B cell (primary cell): ENCODE results near the gene WDR41. TPM values are rescaled to one million over a fixed set of nuclear protein-coding genes. Genes with fewer than 3 reads are reported as not detected.
"Not testable (repeated sequence)": the region's sequence is repeated elsewhere in the genome, so short reads cannot be mapped to it uniquely, and the experiment has no call there.

Experiments used
- ATAC-seq: fragments of 200-7000 bp; cut with Tn5 transposase; one replicate; pipeline ENCODE4 v1.10.0; 2021; ENCODE audit warnings: low read depth, mild to moderate bottlenecking, moderate number of reproducible peaks, moderate library complexity
- CTCF ChIA-PET: fragments of 350-600 bp; sonication (Branson Sonifier 250); formaldehyde crosslinking; loops from one replicate; lab custom pipeline; 2021; ENCODE audit warnings: antibody characterized with exemption, inconsistent platforms; lab: Charles Lee
- POLR2A ChIA-PET: fragments of 350-600 bp; sonication (Branson Sonifier 250); formaldehyde crosslinking; loops from one replicate; lab custom pipeline; 2021; ENCODE audit warnings: antibody characterized with exemption; lab: Charles Lee
- DNase-seq: peaks from one replicate; pipeline ENCODE4 v3.0.0; 2013
- H2AFZ ChIP-seq: 2 replicates; pipeline ENCODE4 v1.6.1; 2012; ENCODE audit warnings: mild to moderate bottlenecking, low read depth, low read length; ENCODE audit not compliant: insufficient read depth, poor library complexity, severe bottlenecking
- H3K27ac ChIP-seq, 2 donors: 1 replicate in 1 of 2; 2 replicates in 1 of 2; pipeline ENCODE4 v1.5.1; 2012 to 2013; ENCODE audit warnings: low read length in 2 of 2, mild to moderate bottlenecking in 2 of 2, moderate library complexity in 1 of 2
- H3K27me3 ChIP-seq, 4 experiments: fragments of 200-600 bp in 1 of 4; sonication (generic) in 1 of 4; replicated peaks in 1 of 4; 1 replicate in 2 of 4; 2 replicates in 2 of 4; pipeline versions ENCODE4 v1.6.1 to v1.7.0; 2013 to 2016; ENCODE audit warnings: low read length in 3 of 4, mild to moderate bottlenecking in 2 of 4, mixed read lengths in 1 of 4, moderate library complexity in 1 of 4; ENCODE audit not compliant: insufficient read depth in 4 of 4, control insufficient read depth in 3 of 4; ENCODE audit errors: control extremely low read depth in 1 of 4
- H3K36me3 ChIP-seq, 2 experiments: replicated peaks in 1 of 2; 1 replicate in 1 of 2; 2 replicates in 1 of 2; pipeline versions ENCODE4 v1.6.1 to v1.7.1; 2013; ENCODE audit warnings: low read length in 1 of 2; ENCODE audit not compliant: insufficient read depth in 2 of 2, control insufficient read depth in 1 of 2; ENCODE audit errors: control extremely low read depth in 1 of 2, extremely low read depth in 1 of 2
- H3K4me1 ChIP-seq, 2 donors: fragments of 200-600 bp in 1 of 2; sonication (generic) in 1 of 2; 1 replicate in 1 of 2; 2 replicates in 1 of 2; pipeline versions ENCODE4 v1.5.1 to v1.6.1; 2013 to 2017; ENCODE audit warnings: low read length in 2 of 2; ENCODE audit not compliant: control insufficient read depth in 2 of 2, insufficient read depth in 2 of 2
- H3K4me2 ChIP-seq: replicated peaks from 2 replicates; pipeline ENCODE3; 2012; ENCODE audit warnings: mild to moderate bottlenecking, low read depth, low read length; ENCODE audit not compliant: poor library complexity, severe bottlenecking
- H3K4me3 ChIP-seq, 5 experiments: fragments of 200-600 bp in 1 of 5; sonication (generic) in 1 of 5; 1 replicate in 3 of 5; 2 replicates in 2 of 5; pipeline versions ENCODE4 v1.5.1 to v1.7.0; 2011 to 2016; ENCODE audit warnings: low read length in 4 of 5, mild to moderate bottlenecking in 4 of 5, low read depth in 2 of 5, control low read depth in 1 of 5, moderate library complexity in 1 of 5; ENCODE audit not compliant: insufficient read depth in 1 of 5; ENCODE audit errors: control extremely low read depth in 1 of 5, extremely low read depth in 1 of 5
- H3K79me2 ChIP-seq: fragments of 200-600 bp; sonication (generic); one replicate; pipeline ENCODE4 v1.6.0; 2016; ENCODE audit warnings: low read length; ENCODE audit not compliant: control insufficient read depth, insufficient read depth
- H3K9ac ChIP-seq: fragments of 200-600 bp; sonication (generic); 2 replicates; pipeline ENCODE4 v1.6.1; 2017; ENCODE audit warnings: mild to moderate bottlenecking, low read length, moderate library complexity
- H3K9me3 ChIP-seq, 3 donors: one replicate each; pipeline versions ENCODE4 v1.6.1 to v1.7.1; 2013; ENCODE audit warnings: low read length in 2 of 3; ENCODE audit not compliant: control insufficient read depth in 2 of 3, insufficient read depth in 1 of 3; ENCODE audit errors: control extremely low read depth in 1 of 3
- H4K20me1 ChIP-seq: 2 replicates; pipeline ENCODE4 v1.6.0; 2012; ENCODE audit warnings: mild to moderate bottlenecking, low read length; ENCODE audit not compliant: insufficient read depth, control insufficient read depth, poor library complexity, severe bottlenecking
- H3K27ac Mint-ChIP-seq: one replicate; pipeline ENCODE4 v1.8.0; 2021; ENCODE audit warnings: mixed read lengths
- H3K27me3 Mint-ChIP-seq: one replicate; pipeline ENCODE4 v1.8.0; 2021; ENCODE audit warnings: mixed read lengths
- H3K4me1 Mint-ChIP-seq: one replicate; pipeline ENCODE4 v1.8.0; 2021; ENCODE audit warnings: mixed read lengths
- H3K4me3 Mint-ChIP-seq: one replicate; pipeline ENCODE4 v1.8.0; 2021; ENCODE audit warnings: mixed read lengths
- H3K9me3 Mint-ChIP-seq: one replicate; pipeline ENCODE4 v1.8.0; 2022; ENCODE audit warnings: mixed read lengths; ENCODE audit not compliant: insufficient read depth
- EZH2 ChIP-seq: IDR thresholded peaks from 2 replicates; pipeline ENCODE4 v1.6.1; 2012; ENCODE audit warnings: borderline replicate concordance, low read depth, mild to moderate bottlenecking, moderate library complexity, low read length; ENCODE audit not compliant: insufficient read depth, poor library complexity, severe bottlenecking
- WGBS: methylation state at CpG from one replicate; pipeline ENCODE4 v1.1.5; 2013; ENCODE audit warnings: missing lambda C conversion rate; ENCODE audit not compliant: insufficient coverage; 5-methylcytosine and 5-hydroxymethylcytosine counted together
- intact Hi-C: fragments of 100-400 bp; cut with micrococcal nuclease; formaldehyde crosslinking; loops from one replicate; pipeline ENCODE4 v1.10.0; 2022
- polyA plus RNA-seq: library from polyadenylated mRNA; depleted of rRNA; stranded (reverse); fragments of >200 nt; gene quantifications from 2 replicates; pipeline ENCODE4 v1.2.3, GENCODE V29; 2012
- total RNA-seq, 2 donors: library from RNA; stranded (reverse); fragments of 120-200 nt in 1 of 2; gene quantifications; 1 replicate in 1 of 2; 2 replicates in 1 of 2; pipeline versions ENCODE4 v1.2.3 to v1.2.4, GENCODE V29; 2013 to 2022
- TF ChIP-seq, protein P1 (sequence below): fragments of 200-600 bp; IDR thresholded peaks from one replicate; pipeline ENCODE4 v1.8.0; 2022; ENCODE audit warnings: antibody characterized with exemption, mild to moderate bottlenecking

WDR41 gene
- total and polyA plus RNA-seq, 2 donors (not counting 1 experiment from before 2014, with no cell fraction given) = 9.0 to 30.6 TPM

DNA sequence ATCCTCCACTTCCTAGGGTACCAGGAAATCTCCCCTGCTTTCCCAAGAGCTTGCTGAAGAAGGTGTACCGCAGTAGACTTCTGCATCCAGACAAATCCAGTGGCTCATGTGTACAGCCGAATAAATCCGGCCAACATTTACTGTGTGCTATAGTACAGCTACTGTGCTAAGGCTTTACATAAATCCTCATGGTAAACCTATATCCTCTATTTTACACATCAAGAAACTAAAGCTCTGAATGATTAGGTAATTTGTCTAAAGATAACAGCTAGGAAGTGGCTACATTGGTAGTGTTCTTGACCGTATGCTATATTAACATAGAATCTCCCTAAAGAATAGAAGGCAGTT lies 511 bp upstream of the WDR41 start:
- intact Hi-C loops = loop anchor here (1.0 to 10.0 kb wide), 10 partner anchors 132 to 1745 kb away; partner anchors contain the start of genes AGGF1, AP3B1, F2R and JMY
- peaks cover 12% of the 10 kb centered on the region for H3K27me3 Mint-ChIP-seq
- Histone ChIP-seq H4K20me1 (no peaks in the 10 kb centered on the region), H3K4me2 (peak overlapping the region; percentile 85), H3K27ac (peak overlapping the region in 1 of 2 donors; percentile 1), H3K4me3 (peak overlapping the region in 2 of 5 experiments; percentile 95), H3K9me3 (no peaks in the 10 kb centered on the region), H3K4me1 (peaks cover 5 to 6% of the 10 kb centered on the region in 2 donors), H2AFZ (peak overlapping the region; percentile 100), H3K27me3 (no peaks in the 10 kb centered on the region), H3K79me2 (peaks cover 12% of the 10 kb centered on the region), H3K36me3 (no peaks in the 10 kb centered on the region), H3K9ac (peak overlapping the region; percentile 97)
- no peak for DNase-seq
- TF ChIP-seq EZH2 = no peak
- TF ChIP-seq, protein P1, sequence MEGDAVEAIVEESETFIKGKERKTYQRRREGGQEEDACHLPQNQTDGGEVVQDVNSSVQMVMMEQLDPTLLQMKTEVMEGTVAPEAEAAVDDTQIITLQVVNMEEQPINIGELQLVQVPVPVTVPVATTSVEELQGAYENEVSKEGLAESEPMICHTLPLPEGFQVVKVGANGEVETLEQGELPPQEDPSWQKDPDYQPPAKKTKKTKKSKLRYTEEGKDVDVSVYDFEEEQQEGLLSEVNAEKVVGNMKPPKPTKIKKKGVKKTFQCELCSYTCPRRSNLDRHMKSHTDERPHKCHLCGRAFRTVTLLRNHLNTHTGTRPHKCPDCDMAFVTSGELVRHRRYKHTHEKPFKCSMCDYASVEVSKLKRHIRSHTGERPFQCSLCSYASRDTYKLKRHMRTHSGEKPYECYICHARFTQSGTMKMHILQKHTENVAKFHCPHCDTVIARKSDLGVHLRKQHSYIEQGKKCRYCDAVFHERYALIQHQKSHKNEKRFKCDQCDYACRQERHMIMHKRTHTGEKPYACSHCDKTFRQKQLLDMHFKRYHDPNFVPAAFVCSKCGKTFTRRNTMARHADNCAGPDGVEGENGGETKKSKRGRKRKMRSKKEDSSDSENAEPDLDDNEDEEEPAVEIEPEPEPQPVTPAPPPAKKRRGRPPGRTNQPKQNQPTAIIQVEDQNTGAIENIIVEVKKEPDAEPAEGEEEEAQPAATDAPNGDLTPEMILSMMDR = peak; percentile 54
- peak overlapping the region; percentile 95 for H3K4me3 Mint-ChIP-seq
- peaks cover 2% of the 10 kb centered on the region for H3K9me3 Mint-ChIP-seq
- 0% methylated on average over 1 of the region's 4 CpGs for WGBS
- H3K4me1 Mint-ChIP-seq = peaks cover 20% of the 10 kb centered on the region
- no peak for ATAC-seq
- ChIA-PET CTCF (interaction anchor here (0.7 to 2.6 kb wide), 15 partner anchors 9 to 804 kb away, joined by 3 to 17 read pairs (median 4); no protein-coding TSS in a partner anchor), POLR2A (interaction anchor here (1.3 kb wide), 1 partner anchor 1493 kb away, joined by 4 read pairs; the partner anchor contains the start of gene ARSB)
- H3K27ac Mint-ChIP-seq = peak overlapping the region; percentile 97

DNA sequence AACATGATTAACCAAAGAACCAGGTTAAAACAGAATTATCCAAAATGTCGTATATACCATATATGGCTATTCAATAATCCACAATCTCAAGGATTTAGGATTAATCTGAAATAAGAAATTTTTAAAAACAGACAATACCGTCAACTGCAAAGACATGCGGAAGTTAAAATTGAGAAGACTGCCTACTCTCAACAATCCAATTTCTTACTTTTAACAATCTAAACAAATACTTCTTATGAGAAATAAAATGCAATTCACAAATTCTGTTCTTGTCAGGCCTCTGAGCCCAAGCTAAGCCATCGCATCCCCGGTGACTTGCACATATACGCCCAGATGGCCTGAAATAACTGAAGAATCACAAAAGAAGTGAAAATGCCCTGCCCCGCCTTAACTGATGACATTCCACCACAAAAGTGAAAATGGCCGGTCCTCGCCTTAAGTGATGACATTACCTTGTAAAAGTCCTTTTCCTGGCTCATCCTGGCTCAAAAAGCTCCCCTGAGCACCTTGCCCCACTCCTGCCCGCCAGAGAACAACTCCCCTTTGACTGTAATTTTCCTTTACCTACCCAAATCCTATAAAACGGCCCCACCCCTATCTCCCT lies 1.3 kb downstream of the WDR41 start:
- Histone ChIP-seq H3K27ac (peak overlapping the region in 1 of 2 donors; percentile 88), H3K4me3 (peak overlapping the region; percentile 60 to 98 (median 95)), H3K79me2 (peaks cover 12% of the 10 kb centered on the region), H3K4me2 (peak overlapping the region; percentile 85), H3K9ac (peak overlapping the region; percentile 97), H2AFZ (peak overlapping the region; percentile 100)
- not testable (repeated sequence) for H3K27me3 Mint-ChIP-seq, ATAC-seq, H3K9me3 ChIP-seq, H3K4me1 ChIP-seq, H4K20me1 ChIP-seq, H3K9me3 Mint-ChIP-seq, H3K36me3 ChIP-seq, H3K27me3 ChIP-seq
- ChIA-PET CTCF (interaction anchor here (0.9 to 2.0 kb wide), 5 partner anchors 10 to 343 kb away, joined by 3 to 6 read pairs (median 4); no protein-coding TSS in a partner anchor), POLR2A (interaction anchor here (1.4 kb wide), 1 partner anchor 461 kb away, joined by 3 read pairs; the partner anchor contains the start of gene AGGF1)
- DNase-seq = peak; percentile 27
- 4% methylated on average over 7 of the region's 11 CpGs for WGBS
- Mint-ChIP-seq H3K27ac (peak overlapping the region; percentile 97), H3K4me3 (peak overlapping the region; percentile 95), H3K4me1 (peaks cover 20% of the 10 kb centered on the region)
- intact Hi-C loops = loop anchor here (5.0 to 10.0 kb wide), 5 partner anchors 134 to 1746 kb away; partner anchors contain the start of genes F2R and JMY
